ENCODE measurements around the gene HIGD1B. TPM values are rescaled to one million over a fixed set of nuclear protein-coding genes. Genes with fewer than 3 reads are reported as not detected.

Gene HIGD1B
- total RNA-seq, 1 donor = not detected

DNA sequence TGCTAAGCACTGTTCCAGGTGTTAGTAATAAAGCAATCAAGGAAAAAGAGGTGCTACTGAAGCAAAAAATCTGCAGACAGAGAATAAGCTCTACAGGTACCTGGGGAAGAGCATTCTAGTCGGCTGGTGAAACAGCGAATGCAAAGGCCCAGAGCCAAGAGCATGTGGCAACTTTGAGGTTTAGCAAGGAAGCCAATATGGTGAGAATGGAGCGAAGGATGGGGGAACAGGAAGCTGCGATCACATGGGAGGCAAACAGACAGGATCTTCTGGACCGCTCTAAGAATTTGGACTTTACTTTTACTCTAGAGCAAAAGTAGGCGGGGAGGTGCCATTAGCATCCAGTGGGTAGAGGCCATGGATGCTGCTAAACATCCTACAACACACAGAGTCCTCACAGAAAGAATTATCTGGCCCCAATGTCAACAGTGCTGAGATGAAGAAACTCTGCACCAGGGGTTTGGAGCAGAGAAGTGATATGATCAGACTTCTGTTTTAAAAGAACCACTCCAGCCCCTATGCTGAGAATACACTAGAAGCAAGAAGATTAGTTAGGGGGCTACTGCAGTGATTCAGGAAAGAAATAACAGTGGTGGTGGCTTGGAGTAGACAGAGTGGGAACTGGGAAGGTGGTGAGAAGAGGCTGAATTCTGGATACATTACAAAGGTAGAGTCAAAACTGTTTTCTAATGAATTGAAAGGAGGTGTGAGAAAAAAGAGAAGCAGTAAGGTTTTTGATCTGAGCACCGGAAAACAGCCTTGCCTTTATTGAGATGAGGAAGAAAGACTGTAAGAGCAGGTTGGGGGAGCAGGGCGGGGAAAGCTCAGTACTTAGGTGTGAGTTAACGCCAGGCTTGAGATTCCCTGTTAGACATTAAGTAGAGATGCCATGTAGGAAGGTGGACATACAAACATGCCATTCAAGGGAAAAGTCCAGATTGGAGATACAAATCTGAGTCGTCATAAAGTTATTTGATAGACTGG lies 40.6 kb downstream of the HIGD1B start:
- no peak overlapping the region for H3K4me3 ChIP-seq (ENCODE audit: low read depth, low read length)
- no peak for DNase-seq (ENCODE audit: low read depth)
- TF ChIP-seq, protein P1, sequence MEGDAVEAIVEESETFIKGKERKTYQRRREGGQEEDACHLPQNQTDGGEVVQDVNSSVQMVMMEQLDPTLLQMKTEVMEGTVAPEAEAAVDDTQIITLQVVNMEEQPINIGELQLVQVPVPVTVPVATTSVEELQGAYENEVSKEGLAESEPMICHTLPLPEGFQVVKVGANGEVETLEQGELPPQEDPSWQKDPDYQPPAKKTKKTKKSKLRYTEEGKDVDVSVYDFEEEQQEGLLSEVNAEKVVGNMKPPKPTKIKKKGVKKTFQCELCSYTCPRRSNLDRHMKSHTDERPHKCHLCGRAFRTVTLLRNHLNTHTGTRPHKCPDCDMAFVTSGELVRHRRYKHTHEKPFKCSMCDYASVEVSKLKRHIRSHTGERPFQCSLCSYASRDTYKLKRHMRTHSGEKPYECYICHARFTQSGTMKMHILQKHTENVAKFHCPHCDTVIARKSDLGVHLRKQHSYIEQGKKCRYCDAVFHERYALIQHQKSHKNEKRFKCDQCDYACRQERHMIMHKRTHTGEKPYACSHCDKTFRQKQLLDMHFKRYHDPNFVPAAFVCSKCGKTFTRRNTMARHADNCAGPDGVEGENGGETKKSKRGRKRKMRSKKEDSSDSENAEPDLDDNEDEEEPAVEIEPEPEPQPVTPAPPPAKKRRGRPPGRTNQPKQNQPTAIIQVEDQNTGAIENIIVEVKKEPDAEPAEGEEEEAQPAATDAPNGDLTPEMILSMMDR (IDR thresholded peaks at IDR 0.05; ENCODE audit: insufficient read depth, low read depth, low read length) = no peak

DNA sequence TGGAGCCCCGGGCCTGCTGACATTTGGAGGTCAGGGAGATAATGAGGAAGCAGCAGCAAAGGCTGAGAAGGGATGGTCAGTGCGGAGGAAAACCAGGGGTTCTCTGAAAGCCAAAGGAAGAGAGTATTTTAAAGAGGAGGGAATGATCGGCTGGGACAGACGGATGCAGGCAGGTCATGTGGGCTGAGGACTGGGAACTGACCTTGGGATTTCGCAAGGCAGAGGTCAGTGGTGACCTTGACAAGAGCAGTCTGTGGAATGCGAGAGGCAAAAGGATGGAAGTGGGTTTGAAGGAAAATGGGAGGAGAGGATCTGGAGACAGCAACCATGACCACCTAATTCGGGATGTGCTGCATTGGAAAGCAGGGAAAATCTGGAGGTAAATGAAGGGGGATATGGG lies 41.3 kb downstream of the HIGD1B start:
- TF ChIP-seq, protein P1 (IDR thresholded peaks at IDR 0.05; ENCODE audit: insufficient read depth, low read depth, low read length) = no peak
- no peak overlapping the region for H3K4me3 ChIP-seq (ENCODE audit: low read depth, low read length)
- no peak for DNase-seq (ENCODE audit: low read depth)

DNA sequence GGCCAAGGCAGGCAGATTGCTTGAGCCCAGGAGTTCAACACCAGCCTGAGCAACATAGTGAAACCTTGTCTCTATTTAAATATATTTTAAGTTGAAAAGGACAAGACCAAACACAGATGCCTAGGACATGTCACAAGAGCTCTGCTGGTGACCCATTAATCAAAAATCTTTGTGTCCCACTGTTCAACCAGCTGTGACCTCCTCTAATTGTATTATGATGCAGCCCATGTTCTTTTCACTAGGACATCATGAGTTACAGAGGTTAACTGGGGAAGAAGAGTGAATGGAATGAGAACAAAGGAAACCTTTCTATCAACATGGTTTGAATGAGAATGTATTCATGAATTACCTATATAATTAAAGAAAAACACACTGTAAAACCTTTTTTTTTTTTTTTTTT lies 44.6 kb downstream of the HIGD1B start:
- TF ChIP-seq, protein P1 (IDR thresholded peaks at IDR 0.05; ENCODE audit: insufficient read depth, low read depth, low read length) = no peak
- DNase-seq (ENCODE audit: low read depth) = no peak
- H3K4me3 ChIP-seq (ENCODE audit: low read depth, low read length) = no peak overlapping the region

DNA sequence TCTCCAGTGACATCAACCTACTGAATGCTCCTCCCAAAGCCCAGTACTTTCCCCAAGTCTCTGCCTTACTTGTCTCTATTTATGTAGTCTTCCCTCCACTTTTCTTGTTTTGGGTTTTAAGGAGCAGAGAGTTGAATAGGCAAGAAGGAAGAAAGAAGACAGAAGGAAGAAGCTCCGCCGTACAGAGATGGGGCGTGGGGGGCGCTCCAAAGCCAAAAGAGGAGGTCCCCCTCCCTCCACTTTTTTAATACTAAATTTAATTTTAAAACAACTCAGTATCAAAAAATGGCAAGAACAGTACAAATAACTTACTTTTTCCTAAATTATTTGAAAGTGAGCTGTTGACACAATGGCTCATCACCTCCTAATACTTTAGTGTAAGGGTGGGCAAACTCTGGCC lies 47.0 kb downstream of the HIGD1B start:
- TF ChIP-seq, protein P1 (IDR thresholded peaks at IDR 0.05; ENCODE audit: insufficient read depth, low read depth, low read length) = no peak
- DNase-seq (ENCODE audit: low read depth) = no peak
- H3K4me3 ChIP-seq (ENCODE audit: low read depth, low read length) = no peak overlapping the region

DNA sequence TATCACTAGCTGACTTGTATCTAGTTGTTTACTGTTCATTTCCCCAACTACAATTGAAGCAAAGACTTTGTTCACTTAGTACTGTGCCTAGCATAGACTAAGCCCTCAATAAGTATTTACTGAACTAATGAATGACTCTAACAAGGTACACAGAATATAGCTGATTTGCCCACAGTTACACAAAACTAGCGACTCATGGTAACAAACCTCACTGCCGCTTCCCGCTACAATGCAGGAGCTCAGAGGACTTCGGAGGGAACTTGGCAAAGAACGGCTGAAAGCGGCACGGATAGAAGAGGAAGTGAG lies 51.0 kb downstream of the HIGD1B start:
- no peak for DNase-seq (ENCODE audit: low read depth)
- TF ChIP-seq, protein P1 (IDR thresholded peaks at IDR 0.05; ENCODE audit: insufficient read depth, low read depth, low read length) = no peak
- H3K4me3 ChIP-seq (ENCODE audit: low read depth, low read length) = peak overlapping the region; percentile 92

DNA sequence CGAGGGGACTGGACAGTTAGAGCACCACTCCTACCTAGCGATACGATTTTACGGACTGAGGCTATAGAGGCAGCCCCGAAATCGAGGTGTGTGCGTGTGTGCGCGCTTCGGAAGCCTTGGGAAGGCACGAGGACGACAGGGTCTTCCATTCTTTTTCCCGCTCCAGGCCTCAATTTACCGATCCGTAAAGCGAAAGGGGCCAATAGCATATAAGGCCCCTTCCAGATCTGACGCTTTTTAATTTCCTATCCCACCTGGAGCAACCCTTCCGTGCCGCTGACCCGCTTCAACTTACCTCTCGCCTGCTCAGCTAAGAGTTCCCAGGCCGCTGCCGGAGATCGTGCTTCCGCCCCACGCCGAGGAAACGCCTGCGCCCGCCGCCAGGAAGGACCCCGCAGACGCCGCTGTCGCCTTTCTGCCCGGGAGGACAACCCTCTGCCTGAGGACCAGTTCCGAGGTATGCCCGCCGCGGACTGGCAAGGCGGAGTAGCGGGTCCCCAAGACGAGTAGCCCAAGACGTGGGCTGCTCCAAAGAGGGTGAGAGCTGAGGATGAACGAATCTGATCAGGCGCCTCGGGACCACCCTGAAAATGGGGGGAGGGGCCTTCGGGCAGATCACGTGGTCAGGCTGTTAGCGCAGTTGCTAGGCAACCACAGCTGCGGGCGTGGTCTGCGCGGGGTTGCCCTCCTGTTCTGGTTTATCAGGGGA lies 51.5 kb downstream of the HIGD1B start, which contains the start of gene EFTUD2:
Gene EFTUD2 (minus strand): TSS at position 372 of the 709 bp plus-strand sequence. CDS start 4,924 bp downstream, outside the sequence.
- H3K4me3 ChIP-seq (ENCODE audit: low read depth, low read length) = peak within 1 kb of the TSS; percentile 92
- peak; percentile 93 for DNase-seq (ENCODE audit: low read depth)
- TF ChIP-seq, protein P1 (IDR thresholded peaks at IDR 0.05; ENCODE audit: insufficient read depth, low read depth, low read length) = no peak

Small RNA genes within 50 kb of the gene (small RNA-seq; reads per million reads assigned to genes)
- not detected for gene RN7SL405P

Other genes with a start within 250 kb of the HIGD1B start
- under 0.01 and 0.43 TPM in 2 replicates for gene MEIOC, start 191.4 kb upstream of the HIGD1B start, total RNA-seq
- 32.5 and 52.2 TPM in 2 replicates for gene CCDC43, start 158.1 kb upstream of the HIGD1B start, total RNA-seq
- gene DBF4B, start 139.2 kb upstream of the HIGD1B start, total RNA-seq = 4.2 and 7.8 TPM in 2 replicates
- 0.32 and 0.43 TPM in 2 replicates for gene ADAM11, start 88.9 kb upstream of the HIGD1B start, total RNA-seq
- gene GJC1, start 17.6 kb upstream of the HIGD1B start, total RNA-seq = 30.2 and 40.6 TPM in 2 replicates
- gene EFTUD2, start 51.6 kb downstream of the HIGD1B start, total RNA-seq = 75.6 and 83.8 TPM in 2 replicates
- gene GFAP, start 67.6 kb downstream of the HIGD1B start, total RNA-seq = 0.86 and 1.9 TPM in 2 replicates
- 3.9 and 5.2 TPM in 2 replicates for gene KIF18B, start 99.9 kb downstream of the HIGD1B start, total RNA-seq
- gene C1QL1, start 120.4 kb downstream of the HIGD1B start, total RNA-seq = 0.43 and 0.97 TPM in 2 replicates
- 46.7 and 52.2 TPM in 2 replicates for gene DCAKD, start 203.7 kb downstream of the HIGD1B start, total RNA-seq
- gene NMT1, start 213.4 kb downstream of the HIGD1B start, total RNA-seq = 67.0 and 78.2 TPM in 2 replicates